ENCODE data around the gene OR10G2. TPM values are rescaled to one million over a fixed set of nuclear protein-coding genes. Genes with fewer than 3 reads are reported as not detected.
"Not testable (repeated sequence)": the region's sequence is repeated elsewhere in the genome, so short reads cannot be mapped to it uniquely, and the experiment has no call there.

OR10G2 gene
- total RNA-seq, 4 donors from 2014 or later = not detected

DNA sequence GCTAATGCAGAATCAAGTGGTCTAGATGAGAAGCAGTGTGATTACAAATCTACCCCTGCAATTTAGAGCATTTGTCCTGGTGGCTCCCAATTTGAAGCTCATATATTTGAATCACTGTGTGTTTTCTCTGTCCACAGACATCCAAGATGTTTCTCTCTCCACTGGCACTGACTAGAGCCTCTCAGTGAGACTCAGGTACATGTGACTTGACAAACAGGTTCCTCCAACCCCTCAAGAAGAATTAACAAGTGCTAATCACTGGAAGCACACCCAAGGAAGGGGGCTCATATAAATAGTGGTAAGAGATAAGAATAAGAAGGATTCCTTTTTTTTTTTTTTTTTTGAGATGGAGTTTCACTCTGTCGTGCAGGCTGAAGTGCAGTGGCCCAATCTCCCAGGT is 20.5 kb downstream of the OR10G2 start:
- intact Hi-C loops (cut with DNase I; ENCODE audit: low total_unique reads) = no loop called here
- 29 to 41% methylated on average over 1 of the region's 1 CpG for WGBS, 2 donors
- no peak for DNase-seq (ENCODE audit: low spot score in 2 of 2)
- no peak overlapping the region for H3K4me3 ChIP-seq (ENCODE audit: low read depth, poor library complexity, severe bottlenecking)
- TF ChIP-seq POLR2A (IDR thresholded peaks at IDR 0.05) = no peak
- TF ChIP-seq, protein P1, sequence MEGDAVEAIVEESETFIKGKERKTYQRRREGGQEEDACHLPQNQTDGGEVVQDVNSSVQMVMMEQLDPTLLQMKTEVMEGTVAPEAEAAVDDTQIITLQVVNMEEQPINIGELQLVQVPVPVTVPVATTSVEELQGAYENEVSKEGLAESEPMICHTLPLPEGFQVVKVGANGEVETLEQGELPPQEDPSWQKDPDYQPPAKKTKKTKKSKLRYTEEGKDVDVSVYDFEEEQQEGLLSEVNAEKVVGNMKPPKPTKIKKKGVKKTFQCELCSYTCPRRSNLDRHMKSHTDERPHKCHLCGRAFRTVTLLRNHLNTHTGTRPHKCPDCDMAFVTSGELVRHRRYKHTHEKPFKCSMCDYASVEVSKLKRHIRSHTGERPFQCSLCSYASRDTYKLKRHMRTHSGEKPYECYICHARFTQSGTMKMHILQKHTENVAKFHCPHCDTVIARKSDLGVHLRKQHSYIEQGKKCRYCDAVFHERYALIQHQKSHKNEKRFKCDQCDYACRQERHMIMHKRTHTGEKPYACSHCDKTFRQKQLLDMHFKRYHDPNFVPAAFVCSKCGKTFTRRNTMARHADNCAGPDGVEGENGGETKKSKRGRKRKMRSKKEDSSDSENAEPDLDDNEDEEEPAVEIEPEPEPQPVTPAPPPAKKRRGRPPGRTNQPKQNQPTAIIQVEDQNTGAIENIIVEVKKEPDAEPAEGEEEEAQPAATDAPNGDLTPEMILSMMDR (IDR thresholded peaks at IDR 0.05) = no peak

DNA sequence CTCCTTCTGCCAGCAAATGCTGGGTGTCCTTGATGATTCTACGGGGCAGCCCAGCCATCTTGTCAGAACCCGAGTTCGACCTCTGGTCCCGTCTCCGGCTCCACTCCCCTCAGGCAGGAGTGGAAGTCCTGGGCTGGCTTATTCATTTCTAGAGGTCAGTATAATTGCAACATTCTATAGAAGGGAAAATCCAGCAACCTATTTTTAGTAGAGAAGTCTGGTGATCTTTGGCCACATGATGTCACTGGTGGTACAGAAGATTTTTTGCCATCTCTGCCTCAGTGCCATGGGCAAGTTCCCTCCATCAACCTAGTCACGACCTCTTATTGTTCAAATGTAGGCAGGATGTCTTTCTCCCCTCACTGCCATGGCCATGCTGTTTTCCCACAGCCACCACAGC is 22.4 kb downstream of the OR10G2 start:
- 81 to 83% methylated on average over 6 of the region's 6 CpGs for WGBS, 2 donors
- TF ChIP-seq, protein P1 (IDR thresholded peaks at IDR 0.05) = no peak
- TF ChIP-seq POLR2A (IDR thresholded peaks at IDR 0.05) = no peak
- no peak for DNase-seq (ENCODE audit: low spot score in 2 of 2)
- intact Hi-C loops (cut with DNase I; ENCODE audit: low total_unique reads) = no loop called here
- no peak overlapping the region for H3K4me3 ChIP-seq (ENCODE audit: low read depth, poor library complexity, severe bottlenecking)

DNA sequence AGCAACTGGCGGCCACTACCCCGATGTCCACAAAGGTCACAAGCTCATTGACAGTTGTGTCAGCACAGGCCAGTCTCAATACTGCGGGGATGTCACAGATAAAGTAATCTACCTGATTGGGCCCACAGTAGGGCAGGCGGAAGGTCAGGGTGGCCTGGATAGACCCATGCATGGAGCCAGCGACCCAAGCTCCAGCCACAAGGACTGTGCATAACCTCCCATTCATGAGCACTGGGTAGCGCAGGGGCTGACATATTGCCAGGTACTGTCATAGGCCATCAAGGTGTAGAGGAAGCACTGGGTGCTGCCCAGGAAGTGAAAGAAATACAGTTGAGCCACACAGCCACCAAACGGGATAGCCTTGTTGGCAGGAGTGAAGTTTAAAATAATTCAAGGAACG is 32.6 kb downstream of the OR10G2 start:
- 90 to 94% methylated on average over 5 to 8 of the region's 8 CpGs for WGBS, 2 donors

DNA sequence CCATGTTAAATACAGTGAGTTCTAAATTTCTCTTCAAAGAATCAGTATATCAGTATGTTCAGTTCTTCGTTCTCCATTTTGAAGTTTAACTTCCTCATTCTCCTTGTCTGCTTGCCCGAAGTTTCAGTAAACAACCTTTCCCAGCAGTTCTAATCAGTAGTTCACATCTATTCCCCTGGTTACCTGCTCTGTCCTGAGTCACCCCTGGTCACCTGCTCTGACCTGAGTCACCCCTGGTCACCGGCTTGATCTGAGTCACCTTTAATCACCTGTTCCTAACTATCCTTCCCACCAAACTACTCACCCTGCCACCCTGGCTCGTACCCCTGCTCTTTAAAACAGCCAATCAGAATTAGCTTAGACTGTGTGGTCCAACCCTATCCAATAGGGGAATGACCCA is 45.4 kb downstream of the OR10G2 start:
- DNase-seq (ENCODE audit: low spot score in 2 of 2) = no peak
- TF ChIP-seq, protein P1 (IDR thresholded peaks at IDR 0.05) = no peak
- TF ChIP-seq POLR2A (IDR thresholded peaks at IDR 0.05) = no peak
- intact Hi-C loops (cut with DNase I; ENCODE audit: low total_unique reads) = no loop called here
- H3K4me3 ChIP-seq (ENCODE audit: low read depth, poor library complexity, severe bottlenecking) = no peak overlapping the region
- WGBS, 2 donors = 75 to 82% methylated on average over 4 of the region's 4 CpGs

More for the DNA sequence above, 32.6 kb downstream of the OR10G2 start:
- DNase-seq (ENCODE audit: low spot score in 2 of 2); H3K4me3 ChIP-seq (ENCODE audit: low read depth, poor library complexity, severe bottlenecking); intact Hi-C loops (cut with DNase I; ENCODE audit: low total_unique reads): not testable (repeated sequence)

Other genes starting within 250 kb of the OR10G2 start
- 10 to 100 TPM; 78.4 to 98.6 (median 97.0) TPM for gene CHD8, start 178.8 kb downstream of the OR10G2 start, total RNA-seq
- gene RAB2B, start 158.0 kb downstream of the OR10G2 start, total RNA-seq = 10 to 100 TPM; 11.3 to 19.9 (median 15.4) TPM
- 10 to 100 TPM; 69.8 to 94.9 (median 75.7) TPM for gene TOX4, start 157.7 kb downstream of the OR10G2 start, total RNA-seq
- gene METTL3, start 123.6 kb downstream of the OR10G2 start, total RNA-seq = 10 to 100 TPM; 33.4 to 60.0 (median 39.8) TPM
- 1 to 10 TPM; 2.2 to 4.8 (median 4.4) TPM for gene SALL2, start 108.6 kb downstream of the OR10G2 start, total RNA-seq
- gene OR10G3, start 54.9 kb downstream of the OR10G2 start, total RNA-seq = not detected
- gene OR4E2, start 18.9 kb upstream of the OR10G2 start, total RNA-seq = not detected
- gene OR4E1, start 38.9 kb upstream of the OR10G2 start, total RNA-seq = not detected